Fibroblast of peridontal ligament (primary cell): Measurements from ENCODE around the gene APBA2.

Source experiments
- DNase-seq: peaks from one replicate; pipeline ENCODE4 v3.0.0-alpha.2; 2010; ENCODE audit errors: extremely low read depth

APBA2 gene

GRCh38 chr15:28896951-28897350 is 11.2 kb downstream of the APBA2 start:
- DNase-seq = peak; percentile 90

GRCh38 chr15:28897861-28898585 is 12.2 kb downstream of the APBA2 start:
- no peak for DNase-seq

- DNase-seq = no peak
Measured at GRCh38 chr15:28899061-28899738, 13.4 kb downstream of the APBA2 start.

DNA sequence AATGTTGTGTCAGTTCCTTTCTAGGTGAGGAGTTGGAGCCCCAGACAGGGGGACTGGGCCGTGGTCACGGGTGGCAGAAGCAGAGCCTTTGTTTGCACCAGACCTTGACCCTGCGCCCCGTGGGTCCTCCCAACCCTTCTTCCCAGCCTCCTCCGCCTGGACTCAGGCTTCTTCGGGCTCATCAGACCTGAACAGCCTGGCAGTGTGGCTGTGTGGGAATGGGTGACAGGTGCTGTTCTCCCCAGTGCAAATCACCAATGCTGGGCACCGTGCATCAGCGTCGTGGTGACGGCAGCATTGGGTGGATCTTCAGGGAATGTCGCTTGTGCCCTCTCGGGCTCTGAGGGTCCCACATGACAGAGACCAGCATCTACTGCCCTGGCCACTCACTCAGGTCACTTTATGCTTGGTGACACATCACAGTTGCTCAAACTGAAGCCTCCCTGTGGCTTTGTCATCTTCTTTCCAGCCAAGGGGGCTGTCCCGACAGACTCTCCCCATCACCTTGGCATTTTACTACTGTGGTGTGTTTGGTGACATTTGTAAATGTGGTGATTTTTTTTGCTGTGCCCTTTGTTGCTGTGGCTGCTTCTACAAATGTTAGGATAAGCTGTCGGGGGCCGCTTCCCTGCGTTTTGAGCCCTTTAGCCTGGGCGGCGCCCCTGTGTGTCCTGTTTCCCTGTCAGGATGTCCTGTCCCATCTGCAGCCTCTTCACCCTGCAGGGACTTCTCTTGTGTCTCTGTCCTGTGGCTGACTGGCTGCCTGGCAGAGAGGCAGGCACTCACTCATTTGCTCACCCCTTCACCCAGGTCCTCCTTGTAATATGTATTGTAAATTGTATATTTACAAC is 14.5 kb downstream of the APBA2 start:
- DNase-seq = no peak

- DNase-seq = no peak
Measured at GRCh38 chr15:28900892-28901586, 15.3 kb downstream of the APBA2 start.

DNA sequence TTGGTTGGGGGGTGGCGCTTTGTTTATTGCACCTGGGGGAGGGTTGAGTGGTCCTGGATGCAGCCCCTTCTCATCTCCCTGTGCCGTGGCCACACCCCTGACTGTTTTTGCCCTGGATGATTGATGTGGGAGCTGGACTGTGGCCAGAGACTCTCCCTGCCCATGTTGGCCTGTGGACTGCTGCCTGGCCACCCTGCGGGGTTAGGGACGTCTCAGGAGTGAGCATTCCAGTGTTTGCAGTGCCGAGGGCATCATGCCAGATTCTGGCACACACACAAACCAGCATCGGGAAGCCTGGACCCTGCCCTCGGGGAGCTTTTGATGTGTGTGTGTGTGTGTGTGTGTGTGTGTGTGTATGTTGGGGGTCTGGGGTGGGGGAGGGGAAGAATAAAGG is 15.8 kb downstream of the APBA2 start:
- no peak for DNase-seq

GRCh38 chr15:28901987-28902745 is 16.4 kb downstream of the APBA2 start:
- no peak for DNase-seq

DNA sequence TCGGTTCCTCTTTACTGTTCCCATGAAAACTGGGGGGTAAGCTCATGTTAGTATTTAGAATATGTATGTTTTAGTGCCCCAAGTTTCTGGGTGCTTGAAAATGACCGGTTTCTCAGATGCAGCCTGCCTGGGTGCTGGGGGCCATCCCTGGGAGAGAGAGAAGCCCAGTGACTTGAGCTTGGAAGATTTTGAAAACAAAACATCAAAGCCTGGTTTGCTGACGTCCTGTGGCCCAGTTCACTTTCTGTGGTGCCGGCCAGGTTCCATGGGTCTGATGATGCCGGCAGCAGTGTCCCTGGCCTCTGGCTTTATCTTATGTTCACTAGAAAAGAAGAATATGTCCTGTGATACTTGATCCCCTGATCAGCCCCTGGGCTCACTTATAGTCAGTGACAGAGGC is 17.1 kb downstream of the APBA2 start:
- DNase-seq = no peak

GRCh38 chr15:28903555-28903954 is 17.8 kb downstream of the APBA2 start:
- DNase-seq = no peak

GRCh38 chr15:28904003-28904402 is 18.2 kb downstream of the APBA2 start:
- DNase-seq = no peak

GRCh38 chr15:28904541-28905315 is 19.0 kb downstream of the APBA2 start:
- DNase-seq = no peak

- no peak for DNase-seq
Measured at GRCh38 chr15:28907338-28907960, 21.7 kb downstream of the APBA2 start.

- no peak for DNase-seq
Measured at GRCh38 chr15:28909958-28910500, 24.3 kb downstream of the APBA2 start.

DNA sequence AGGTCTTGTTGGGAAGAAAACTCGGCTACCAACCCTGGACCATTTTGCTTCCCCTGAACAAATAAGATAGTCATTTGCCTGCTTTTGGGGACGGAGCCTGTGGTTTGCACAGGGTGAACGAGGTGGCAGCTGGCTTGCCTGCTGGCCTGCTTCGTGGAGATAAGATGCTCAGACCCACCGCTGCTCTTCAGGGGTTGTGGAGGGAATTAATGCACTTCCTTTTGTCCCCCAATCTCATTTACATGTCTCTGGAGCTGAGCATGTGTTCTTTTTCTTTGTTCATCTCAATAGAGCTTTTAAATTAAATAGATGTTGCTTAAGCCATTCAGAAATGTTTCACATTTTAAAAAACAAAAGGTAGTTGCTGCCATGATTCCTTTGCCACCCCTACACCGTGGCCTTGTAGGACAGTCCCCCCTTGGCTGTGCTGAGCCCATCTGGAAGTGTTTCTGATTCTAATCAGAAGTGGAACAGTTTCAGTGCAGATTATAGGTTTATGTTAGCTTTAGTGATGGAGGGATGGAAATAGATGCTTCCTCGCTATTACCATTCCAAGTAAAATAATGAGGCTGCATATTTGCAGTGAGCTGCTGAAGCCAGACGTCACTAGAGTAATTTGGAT is 25.6 kb downstream of the APBA2 start:
- DNase-seq = peak; percentile 48

- DNase-seq = peak; percentile 9
Measured at GRCh38 chr15:28912422-28912821, 26.6 kb downstream of the APBA2 start.

DNA sequence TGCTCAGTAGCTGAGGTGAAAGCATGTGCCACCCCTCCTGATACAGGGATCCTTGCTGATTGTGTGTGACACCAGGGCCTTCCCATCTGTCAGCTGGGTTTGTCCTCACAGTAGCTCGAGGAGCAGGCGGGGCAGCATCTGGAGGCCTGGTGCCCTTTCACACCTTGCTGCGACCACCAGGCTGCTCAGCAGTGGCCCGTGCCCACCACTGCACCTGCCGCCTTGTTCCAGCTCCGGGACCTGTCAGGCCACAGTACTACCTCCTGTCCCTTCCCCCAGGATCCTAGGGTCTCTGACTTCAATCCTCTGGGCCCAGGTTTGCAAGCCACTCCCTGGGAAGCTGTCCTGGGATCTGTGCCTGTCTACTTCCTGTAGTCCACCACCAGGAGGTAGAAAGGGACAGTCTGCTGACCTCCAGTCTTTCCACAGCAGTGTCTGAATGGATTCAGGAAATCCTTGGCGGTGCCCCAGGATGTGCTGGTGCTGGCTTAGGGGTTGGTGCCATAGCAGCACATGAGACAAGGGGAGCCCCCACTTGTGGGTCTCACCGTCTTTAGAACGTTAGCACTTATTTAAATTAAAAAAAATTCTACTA is 27.5 kb downstream of the APBA2 start:
- DNase-seq = no peak

GRCh38 chr15:28914046-28914445 is 28.3 kb downstream of the APBA2 start:
- DNase-seq = no peak

GRCh38 chr15:28914483-28915023 is 28.8 kb downstream of the APBA2 start:
- DNase-seq = no peak
